ENCODE data around the gene STXBP6. TPM values are rescaled to one million over a fixed set of nuclear protein-coding genes. Genes with fewer than 3 reads are reported as not detected.

STXBP6 gene
- total and polyA plus RNA-seq, 2 of the 13 experiments (the other 11 are each of a cell fraction or from before 2014, with no cell fraction given), result 35.3 to 42.8 TPM

GRCh38 chr14:24839617-24840203, 210.2 kb downstream of the STXBP6 start (continued):
- no peak for TF ChIP-seq ZNF318 (CRISPR knock-in tag; IDR thresholded peaks at IDR 0.05)
- no peak for TF ChIP-seq SALL2 (CRISPR knock-in tag; IDR thresholded peaks at IDR 0.05)
- no peak for TF ChIP-seq ZIK1 (CRISPR knock-in tag; IDR thresholded peaks at IDR 0.05; ENCODE audit: borderline replicate concordance, low read depth)
- TF ChIP-seq WIZ (CRISPR knock-in tag; IDR thresholded peaks at IDR 0.05), result 0 out of 2 replicates have a peak, but pooled peaks have one; percentile 68
- TF ChIP-seq ZNF382 (CRISPR knock-in tag; IDR thresholded peaks at IDR 0.05; ENCODE audit: borderline replicate concordance), result no peak
- TF ChIP-seq ESRRA (CRISPR knock-in tag; IDR thresholded peaks at IDR 0.05; ENCODE audit: low read depth), result peak; percentile 71
- peak; percentile 7; the same call in 1 of the 2 replicates for TF ChIP-seq SMC3 (IDR thresholded peaks at IDR 0.05; ENCODE audit: low read length)
- no peak for TF ChIP-seq ETV5 (CRISPR knock-in tag; IDR thresholded peaks at IDR 0.05; ENCODE audit: borderline replicate concordance)
- no peak for TF ChIP-seq ARNT (IDR thresholded peaks at IDR 0.05)
- 0 out of 2 replicates have a peak, but pooled peaks have one; percentile 48 for TF ChIP-seq SNAI1 (CRISPR knock-in tag; IDR thresholded peaks at IDR 0.05; ENCODE audit: borderline replicate concordance)
- TF ChIP-seq PAXIP1 (CRISPR knock-in tag; conservative IDR thresholded peaks at IDR 0.05), result peak; percentile 100
- TF ChIP-seq NCOR1 (IDR thresholded peaks at IDR 0.05; ENCODE audit: borderline replicate concordance, low read length), result peak; percentile 100
- TF ChIP-seq TCF7 (IDR thresholded peaks at IDR 0.05; ENCODE audit: low read depth), result peak; percentile 82
- no peak for TF ChIP-seq CHCHD3 (CRISPR knock-in tag; IDR thresholded peaks at IDR 0.05)
- no peak for TF ChIP-seq ZNF10 (CRISPR knock-in tag; IDR thresholded peaks at IDR 0.05; ENCODE audit: borderline replicate concordance, low read depth)
- TF ChIP-seq REL (CRISPR knock-in tag; conservative IDR thresholded peaks at IDR 0.05), result no peak
- TF ChIP-seq ZKSCAN5 (CRISPR knock-in tag; IDR thresholded peaks at IDR 0.05), result no peak
- TF ChIP-seq ZNF784 (CRISPR knock-in tag; IDR thresholded peaks at IDR 0.05; ENCODE audit: borderline replicate concordance), result no peak

Data from HepG2 (cell line).